ENCODE data around the gene YIPF7.

YIPF7 gene

GRCh38 chr4:44616621-44617020 lies 34.8 kb downstream of the YIPF7 start:
- DNase-seq (ENCODE audit: low spot score), result no peak

DNA sequence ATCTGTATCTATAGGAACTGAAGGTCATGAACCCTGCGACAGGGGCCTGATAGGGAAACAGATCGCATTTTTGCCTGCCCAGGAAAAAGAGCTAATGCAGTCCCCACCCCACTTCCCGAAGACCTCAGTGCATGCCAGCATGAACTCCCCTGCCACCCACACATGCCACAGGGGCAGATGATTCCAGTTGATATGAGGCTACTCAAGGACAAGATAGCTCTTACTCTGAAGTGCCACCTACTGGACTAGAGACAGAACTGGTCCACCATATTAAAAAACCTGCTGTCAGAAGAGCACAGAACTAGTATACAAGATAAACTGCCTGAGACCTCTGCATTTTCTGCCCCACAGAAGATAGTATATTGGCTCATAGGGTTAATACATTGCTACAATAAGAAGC lies 68.0 kb downstream of the YIPF7 start:
- DNase-seq (ENCODE audit: low spot score), result no peak

DNA sequence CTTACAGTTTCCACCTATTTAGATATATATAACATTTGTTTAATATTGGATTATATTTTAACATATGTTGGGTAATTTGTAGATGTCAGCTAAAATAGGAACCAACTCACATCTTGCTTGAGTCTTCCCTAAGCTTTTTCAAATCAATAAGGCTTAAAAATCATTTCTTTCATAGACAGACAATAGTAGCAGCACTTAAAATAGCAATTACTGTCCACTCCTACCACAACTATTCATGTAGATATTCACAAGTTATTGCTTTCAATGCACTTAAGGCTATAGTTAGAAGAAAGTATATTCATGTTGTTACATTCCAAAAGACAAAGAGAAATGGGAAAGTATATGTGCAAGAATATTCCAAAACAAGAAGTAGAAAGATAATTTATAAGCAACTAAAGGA lies 71.2 kb downstream of the YIPF7 start:
- DNase-seq (ENCODE audit: low spot score), result no peak

DNA sequence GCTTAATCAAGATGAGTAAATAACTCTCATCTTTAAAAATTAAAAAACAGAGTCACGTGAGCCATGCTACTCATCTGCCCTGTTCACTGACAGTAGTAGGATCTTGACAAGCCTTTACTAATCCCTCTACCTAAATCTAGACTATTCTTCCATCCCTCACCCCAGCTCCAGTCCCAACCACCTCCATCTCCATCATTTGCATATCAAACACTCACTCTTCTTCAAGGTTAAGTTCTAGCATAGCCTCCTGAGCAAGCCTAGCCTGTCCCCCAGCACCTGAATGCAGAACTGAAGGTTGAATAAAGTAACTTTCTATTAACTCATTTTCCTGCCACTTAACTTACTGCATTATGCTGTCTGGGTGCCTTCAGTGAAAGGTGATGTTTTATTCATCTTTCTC lies 72.5 kb downstream of the YIPF7 start:
- DNase-seq (ENCODE audit: low spot score), result no peak

Data from RKO (cell line).